HG02943 (cell line): Measurements from ENCODE around the gene KRTAP12-4.
"Not testable (repeated sequence)": the region's sequence is repeated elsewhere in the genome, so short reads cannot be mapped to it uniquely, and the experiment has no call there.

Experiments
- ATAC-seq: cut with Tn5 transposase; IDR thresholded peaks from one replicate; pipeline ENCODE4 v1.9.1; 2021; ENCODE audit warnings: mild to moderate bottlenecking, low read depth, moderate library complexity; ENCODE audit not compliant: unreplicated experiment

KRTAP12-4 gene, protein sequence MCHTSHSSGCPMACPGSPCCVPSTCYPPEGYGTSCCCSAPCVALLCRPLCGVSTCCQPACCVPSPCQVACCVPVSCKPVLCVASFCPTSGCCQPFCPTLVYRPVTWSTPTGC

DNA sequence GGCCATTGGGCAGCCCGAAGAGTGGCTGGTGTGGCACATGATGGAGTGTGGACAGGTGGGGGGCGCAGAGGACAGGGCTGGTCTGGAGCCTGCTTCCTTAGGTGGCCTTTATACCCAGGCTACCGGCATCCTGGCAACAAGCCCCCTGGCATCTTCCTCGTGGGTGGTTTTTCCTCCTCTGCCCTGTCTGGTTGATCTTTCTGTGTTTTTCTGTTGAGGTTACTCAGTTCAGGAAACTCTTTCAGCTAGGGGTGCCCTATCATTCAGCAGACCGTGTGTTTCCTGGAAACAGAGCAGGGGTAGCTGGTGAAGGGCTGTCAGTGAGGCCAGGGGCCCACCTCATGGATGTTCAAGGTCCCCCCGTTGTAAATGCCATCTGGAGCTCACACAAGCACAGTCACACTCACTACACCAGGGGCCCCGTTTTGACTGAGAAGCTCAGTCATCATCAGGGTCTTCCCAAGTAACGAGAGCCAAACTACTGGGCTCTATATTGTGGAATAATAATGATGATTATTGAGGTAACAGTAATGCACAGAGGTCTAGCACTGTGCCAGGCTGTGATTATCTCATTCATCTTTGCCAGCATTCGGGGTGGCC lies at the start of gene KRTAP12-4:
TSS of gene KRTAP12-4 (minus strand) at position 84 of the 600 bp plus-strand sequence. CDS start at position 39, 45 bp downstream.
- ATAC-seq: no peak

DNA sequence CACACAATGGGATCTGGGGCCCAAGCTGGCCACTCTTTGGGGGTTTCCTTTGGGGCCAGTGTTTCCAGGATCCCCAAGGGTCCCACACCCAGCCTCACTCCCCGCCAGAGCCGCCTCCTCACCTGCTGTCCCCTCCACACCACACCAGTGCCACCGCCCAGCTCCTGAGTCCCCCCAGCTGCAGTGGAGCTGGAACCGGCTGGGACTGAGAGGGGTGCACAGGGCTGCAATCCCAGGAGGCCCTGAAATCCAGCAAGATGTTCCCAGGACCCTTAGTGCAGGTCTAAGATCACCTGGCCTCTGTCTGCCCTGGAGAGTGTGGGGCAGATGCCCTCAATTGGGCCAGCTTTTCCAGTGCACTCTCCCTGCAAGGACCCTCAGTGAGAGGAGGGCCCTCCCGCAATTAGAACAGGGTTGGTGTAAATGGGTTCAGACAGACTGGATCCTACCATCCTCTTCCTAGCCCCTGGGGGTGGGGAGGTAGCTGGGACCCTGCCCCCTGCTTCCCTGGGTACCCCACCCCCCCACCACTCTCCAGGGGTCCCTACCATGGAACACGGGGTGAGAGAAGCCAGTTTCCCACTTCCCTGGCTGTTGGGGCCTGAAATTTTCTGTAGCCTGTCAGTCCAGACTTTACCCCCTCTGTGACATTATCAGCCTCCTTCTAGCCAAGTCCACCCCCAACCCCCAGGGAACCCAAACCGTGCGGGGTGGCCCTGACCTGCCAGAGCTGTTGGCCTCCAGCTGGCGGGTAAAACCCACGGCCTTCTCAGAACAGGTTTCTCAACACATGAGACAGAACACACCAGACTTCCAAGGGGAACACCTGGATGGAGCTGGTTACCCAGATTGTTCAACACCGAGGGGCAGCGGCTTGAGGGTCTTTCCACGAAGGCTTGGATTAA lies 49.5 kb upstream of the KRTAP12-4 start:
- no peak for ATAC-seq

DNA sequence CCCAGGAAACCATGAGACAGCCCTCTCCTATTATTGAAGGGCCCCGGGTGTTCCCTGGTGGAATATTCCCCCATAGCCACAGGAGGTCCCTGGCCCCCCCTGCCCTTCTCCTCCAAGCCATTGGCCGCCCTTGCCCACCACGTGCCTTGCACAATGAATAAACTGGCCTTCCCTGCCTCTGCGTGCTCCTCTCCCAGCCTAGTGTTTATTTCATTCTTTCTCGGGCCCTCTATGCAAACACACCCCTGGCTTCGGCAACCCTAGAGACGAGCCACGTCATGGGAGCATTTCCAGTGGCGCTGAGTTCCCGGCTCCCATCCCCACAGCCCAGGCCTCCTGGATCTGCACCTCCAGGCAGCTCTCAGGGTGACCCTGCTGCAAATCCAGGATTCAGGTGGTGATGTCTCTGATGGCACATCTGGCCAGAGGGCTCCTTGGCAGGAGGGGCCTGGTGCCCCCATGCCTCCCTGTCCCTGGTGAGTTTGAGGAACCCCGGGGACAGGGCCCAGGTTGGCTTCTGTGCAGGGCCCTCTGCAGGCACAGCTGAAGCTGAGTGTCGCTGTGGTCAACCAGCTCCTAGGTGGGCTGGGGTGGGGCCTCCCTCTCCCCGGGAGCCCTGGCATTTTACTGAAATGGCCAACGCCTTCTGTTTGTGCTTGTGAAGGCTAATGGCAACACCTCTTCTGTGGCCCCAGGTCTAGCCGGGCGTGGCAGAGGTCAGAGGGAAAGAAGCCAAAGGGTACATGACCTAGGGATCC lies 48.7 kb upstream of the KRTAP12-4 start:
- ATAC-seq: no peak

DNA sequence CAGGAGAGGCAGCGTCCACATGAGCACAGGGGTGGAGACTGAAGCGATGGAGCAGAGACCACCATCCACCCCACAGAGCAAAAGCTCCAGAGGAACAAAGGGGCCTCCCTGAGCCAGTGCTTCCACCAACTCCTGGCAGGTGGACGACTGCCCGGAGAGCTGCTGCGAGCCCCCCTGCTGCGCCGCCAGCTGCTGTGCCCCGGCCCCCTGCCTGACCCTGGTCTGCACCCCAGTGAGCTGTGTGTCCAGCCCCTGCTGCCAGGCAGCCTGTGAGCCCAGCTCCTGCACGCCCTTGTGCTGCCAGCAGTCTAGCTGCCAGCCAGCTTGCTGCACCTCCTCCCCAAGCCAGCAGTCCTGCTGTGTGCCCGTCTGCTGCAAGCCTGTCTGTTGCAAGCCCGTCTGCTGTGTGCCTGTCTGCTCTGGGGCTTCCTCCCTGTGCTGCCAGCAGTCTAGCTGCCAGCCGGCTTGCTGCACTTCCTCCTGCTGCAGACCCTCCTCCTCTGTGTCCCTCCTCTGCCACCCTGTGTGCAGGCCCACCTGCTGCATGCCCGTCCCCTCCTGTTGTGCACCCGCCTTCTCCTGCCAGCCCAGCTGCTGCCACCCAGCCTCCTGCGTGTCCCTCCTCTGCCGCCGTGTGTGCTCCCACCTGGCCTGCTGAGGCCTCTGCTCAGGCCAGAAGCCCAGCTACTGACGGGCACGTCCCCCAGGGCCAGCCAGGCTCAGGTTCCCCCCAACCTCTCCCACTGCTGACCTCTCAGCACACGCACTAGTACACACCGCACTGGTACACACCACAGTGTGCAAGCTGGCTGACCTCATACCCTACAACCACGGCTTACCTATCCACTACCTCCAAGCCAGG lies 47.9 kb upstream of the KRTAP12-4 start:
- ATAC-seq: no peak

DNA sequence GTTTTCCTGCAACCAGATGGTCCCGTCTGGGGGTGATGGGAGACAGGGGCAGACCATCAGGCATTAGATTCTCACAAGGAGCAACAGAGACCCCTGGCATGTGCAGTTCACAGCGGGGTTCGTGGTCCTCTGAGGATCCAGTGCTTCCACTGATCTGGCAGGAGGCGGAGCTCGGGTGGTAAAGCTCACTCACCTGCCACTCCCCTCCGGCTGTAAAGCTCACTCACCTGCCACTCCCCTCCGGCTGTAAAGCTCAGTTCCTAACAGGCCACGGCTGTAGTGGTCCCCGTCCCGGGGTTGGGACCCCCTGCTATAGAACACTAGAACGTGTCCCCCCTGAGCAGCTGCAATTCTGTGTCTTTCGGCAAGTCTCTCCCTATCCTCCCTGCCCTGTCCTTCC lies 47.1 kb upstream of the KRTAP12-4 start:
- ATAC-seq: no peak

DNA sequence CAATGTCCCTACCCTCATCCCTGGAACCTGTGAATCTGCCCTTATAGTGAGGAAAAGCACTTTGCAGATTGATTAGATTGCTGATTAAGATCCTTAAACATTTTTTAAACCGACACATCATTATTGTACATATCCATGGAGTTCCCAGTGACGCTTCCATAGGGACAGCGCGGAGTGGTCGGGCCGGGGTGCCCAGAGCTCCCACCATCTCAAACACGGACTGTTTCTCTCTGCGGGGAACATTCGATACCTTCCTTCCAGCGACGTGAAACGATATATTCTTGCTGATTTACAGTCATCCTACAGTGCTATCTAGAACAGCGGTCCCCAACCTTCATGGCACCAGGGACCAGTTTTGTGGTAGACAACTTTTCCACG lies 46.6 kb upstream of the KRTAP12-4 start:
- no peak for ATAC-seq

DNA sequence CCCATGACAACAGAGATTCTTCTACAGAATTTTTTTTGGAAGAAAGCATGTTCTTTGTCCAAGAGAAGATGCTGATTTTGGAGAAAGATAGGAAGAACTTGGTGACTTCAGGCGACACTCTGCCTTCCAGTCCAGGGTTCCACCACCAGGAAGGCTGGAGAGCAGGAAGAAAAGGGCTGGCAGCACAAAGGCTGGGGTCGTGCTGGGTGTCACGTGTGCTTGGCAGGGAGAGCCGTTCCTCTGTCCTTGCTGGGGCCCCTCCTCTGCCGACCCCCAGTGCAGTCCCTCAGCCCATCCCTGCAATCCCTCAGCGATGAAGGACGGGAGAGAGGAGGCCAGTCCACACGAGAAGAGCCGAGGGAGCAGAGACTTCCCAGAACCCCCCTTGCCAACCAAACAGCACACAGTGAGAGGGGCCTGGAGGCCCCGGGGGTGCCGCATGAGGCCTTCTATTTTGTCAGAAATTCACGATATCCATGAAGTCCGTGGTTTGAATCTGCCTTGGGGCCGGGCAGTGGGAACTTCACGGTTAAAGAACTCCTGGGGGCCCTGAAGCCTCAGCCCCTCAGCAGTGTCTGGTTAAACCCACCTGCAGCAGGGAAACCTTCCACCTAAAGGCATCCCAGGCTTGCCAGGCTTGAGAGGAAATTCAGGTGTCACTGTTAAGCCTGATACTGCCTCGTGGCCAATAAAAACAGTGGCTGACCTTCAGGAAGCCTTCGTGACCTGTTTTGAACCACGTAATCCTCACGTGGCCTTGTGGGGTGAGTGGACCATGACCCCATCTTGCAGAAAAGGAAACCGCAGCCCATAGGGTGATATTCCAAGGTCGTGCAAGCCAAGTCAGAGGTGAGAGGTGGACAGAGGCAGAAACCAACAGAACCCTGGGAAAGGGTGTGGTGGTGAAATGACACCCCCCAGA lies 45.9 kb upstream of the KRTAP12-4 start:
- ATAC-seq: no peak

DNA sequence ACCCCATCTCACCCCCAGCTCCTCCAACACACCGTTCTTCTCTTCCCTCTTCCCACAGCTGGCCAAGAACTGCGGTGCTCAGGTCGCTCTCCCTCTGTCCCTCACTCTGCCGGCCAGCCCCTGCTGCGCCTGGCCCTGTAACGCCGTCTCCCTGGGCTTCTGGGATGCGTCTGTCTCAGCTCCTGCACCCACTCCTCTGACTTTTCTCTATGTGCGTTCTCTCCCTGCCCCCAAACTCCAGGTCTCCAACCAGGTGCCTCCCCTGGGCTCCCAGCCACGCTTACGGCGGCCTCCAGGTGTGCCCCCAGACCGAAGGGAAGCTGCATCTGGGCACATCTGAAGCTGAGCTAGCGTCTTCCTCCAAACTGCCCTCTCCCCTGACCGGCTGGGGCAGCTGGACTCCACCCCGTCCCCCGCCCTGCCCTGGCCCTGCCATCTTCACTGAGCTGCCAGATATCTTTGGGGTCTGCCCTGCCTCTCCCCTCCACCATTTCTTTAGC lies 45.1 kb upstream of the KRTAP12-4 start:
- no peak for ATAC-seq

DNA sequence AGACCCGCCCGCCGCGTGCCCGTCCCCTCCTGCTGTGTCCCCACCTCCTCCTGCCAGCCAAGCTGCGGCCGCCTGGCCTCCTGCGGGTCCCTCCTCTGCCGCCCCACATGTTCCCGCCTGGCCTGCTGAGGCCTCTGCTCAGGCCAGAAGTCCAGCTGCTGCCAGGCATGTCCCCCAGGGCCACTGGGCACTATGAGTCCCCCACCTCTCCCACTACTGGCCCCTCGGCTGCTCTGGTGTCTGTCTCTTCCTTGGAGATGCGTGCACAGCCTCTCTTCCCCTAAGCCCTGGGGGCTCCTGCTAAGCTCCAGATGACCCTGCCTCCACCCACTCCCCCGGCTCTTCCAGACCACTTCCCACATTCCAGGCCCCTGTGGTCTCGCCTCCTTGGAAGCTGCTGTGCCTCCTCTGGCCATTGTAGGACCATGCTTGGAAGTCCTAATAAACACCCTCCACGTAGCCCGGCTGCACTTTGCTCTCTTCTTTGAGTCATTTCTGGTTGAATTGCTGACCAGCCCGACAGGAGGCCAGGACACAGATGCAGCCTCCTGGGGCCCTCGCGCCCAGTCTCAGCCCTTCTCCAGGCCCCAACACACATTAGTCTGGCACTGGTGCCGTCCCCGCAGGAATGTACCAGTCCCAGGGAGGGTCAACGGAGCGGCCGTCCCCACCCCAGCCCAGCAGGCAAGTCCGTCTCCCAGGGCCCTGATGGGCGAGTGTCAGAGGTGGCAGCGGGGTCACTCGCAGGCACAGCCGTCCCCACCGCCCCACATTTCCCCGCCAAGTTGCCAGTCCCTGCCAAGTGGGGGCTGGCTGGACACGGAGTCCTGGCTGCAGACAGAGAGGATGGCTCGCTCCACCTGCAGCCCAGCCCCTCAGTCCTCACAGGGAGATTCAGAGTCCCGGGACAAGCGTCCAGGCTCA lies 43.6 kb upstream of the KRTAP12-4 start:
- no peak for ATAC-seq

DNA sequence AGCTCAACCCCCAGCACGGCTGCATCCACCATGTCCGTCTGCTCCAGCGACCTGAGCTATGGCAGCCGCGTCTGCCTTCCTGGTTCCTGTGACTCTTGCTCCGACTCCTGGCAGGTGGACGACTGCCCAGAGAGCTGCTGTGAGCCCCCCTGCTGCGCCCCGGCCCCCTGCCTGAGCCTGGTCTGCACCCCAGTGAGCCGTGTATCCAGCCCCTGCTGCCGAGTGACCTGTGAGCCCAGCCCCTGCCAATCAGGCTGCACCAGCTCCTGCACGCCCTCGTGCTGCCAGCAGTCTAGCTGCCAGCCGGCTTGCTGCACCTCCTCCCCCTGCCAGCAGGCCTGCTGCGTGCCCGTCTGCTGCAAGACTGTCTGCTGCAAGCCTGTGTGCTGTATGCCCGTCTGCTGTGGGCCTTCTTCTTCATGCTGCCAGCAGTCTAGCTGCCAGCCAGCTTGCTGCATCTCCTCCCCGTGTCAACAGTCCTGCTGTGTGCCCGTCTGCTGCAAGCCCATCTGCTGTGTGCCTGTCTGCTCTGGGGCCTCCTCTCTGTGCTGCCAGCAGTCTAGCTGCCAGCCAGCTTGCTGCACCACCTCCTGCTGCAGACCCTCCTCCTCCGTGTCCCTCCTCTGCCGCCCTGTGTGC lies 42.8 kb upstream of the KRTAP12-4 start, which contains the start of gene KRTAP10-12:
TSS of gene KRTAP10-12 (plus strand) at position 1 of the 639 bp plus-strand sequence. CDS start at position 31, 30 bp downstream.
- ATAC-seq: not testable (repeated sequence)

DNA sequence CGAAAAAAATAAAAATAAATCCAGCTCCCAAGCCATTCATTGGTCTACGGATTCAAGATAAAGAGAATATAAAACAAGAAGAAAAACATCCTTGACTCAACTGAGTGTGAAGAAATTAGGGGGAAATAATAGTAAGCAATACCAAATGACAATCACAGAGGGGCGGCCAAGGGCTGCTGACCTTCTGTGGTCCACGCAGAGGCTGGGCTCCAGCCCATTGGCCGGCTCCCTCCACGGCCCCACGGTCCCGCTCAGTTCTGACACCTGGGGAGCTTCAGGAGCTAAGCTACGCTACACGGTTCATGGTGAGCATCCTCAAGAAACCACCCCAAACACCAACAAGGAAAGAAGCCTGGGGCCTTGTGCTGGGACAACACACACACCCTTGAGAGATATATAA lies 42.1 kb upstream of the KRTAP12-4 start:
- no peak for ATAC-seq

DNA sequence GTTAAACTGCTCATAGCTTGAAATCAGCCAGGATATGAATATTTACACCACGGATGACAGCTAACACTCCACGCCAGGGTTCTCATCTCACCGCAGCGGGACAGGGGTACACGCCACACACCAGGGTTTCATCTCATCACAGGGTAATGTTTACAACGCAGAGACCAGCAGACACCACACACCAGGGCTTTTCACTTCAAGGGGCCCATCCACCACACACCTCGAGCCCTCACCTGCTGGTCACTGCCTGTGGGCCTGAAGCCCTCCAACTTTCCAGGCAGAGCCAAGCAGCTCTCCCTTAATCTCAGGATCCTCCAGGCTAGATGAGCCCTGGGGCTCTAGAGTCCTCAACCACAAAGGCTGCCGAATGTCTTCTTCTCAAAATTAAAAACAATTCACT lies 41.2 kb upstream of the KRTAP12-4 start:
- no peak for ATAC-seq

DNA sequence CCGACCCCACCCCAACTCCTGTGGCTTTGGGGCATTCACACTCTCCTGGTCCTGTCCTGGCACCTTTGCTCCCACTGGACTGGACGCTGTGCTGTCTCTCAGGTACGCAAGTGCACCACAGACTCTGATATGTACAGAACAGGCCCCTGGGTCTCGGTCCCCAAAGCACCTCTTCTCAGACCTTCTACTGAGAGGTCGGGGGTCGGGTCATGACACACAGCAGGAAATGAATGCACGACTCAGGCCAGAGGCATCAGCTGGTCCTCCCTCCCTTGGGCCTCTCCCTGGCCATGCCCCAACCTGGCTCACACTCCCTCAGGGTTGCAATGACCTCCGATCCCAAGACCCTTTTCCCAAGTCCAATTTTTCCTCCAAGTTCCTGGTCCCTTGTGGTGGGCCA lies 40.7 kb upstream of the KRTAP12-4 start:
- ATAC-seq: no peak

DNA sequence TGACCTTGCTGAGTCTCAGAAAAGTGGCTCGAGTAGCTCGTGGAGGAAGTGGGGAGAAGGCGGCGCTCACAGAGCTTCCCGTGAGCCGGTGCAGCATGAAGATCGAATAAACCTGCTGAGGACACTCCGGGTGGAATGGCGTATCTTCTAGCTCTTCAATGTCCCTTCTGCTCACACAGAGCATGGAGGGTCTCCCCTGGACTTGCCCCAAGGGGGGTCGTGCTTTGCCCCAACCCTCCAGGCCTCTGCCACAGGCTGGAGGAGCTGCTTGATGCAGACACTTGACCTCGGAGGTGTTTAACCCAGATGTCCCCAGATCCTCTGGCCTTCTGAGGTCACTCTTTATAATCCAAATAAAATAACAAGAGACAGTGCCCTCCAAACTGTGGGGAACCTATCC lies 40.3 kb upstream of the KRTAP12-4 start:
- no peak for ATAC-seq

DNA sequence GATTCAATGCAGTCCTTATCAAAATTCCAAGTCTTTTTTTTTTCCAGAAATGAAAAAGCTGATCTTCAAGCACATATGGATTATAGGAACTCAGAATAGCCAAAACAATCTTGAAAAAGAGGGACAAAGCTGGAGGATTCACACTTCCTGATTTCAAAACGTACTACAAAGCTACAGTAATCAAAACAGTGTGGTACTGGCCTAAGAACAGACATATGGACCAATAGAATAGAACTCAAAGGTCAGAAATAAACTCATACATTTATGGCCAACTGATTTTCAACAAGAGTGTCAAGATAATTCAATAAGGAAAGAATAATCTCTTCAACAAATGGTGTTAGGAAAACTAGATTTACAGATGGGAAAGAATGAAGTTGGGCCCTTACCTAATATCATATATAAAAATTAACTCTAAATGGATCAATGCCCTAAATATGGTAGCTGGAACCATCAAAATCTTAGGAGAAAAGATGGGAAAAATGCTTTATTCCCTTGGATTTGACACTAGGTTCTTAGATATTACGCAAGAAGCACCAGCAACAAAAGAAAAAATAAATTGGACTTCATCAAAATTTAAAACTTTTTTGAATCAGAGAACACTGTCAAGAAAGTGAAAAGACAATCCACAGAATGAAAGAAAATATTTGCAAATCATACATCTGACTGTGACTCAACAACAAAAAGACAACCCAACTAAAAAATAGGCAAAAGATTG lies 38.5 kb upstream of the KRTAP12-4 start:
- ATAC-seq: no peak

DNA sequence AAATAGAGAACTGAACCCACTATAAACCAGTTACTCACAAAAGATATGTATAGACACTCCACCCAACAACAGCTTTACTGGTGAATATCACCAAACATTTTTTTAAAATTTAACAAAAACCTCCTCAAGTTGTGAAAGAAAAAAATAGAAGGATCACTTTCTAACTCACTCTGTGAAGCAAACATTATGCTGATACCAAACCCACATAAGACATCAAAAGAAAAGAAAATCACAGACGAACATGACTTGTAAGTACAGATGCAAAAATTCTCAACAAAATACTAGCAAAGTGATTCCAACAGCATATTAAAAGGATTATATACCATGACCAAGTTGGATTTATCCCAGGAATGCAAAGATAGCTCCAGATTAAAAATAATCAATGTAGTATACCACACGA lies 37.2 kb upstream of the KRTAP12-4 start:
- ATAC-seq: no peak

DNA sequence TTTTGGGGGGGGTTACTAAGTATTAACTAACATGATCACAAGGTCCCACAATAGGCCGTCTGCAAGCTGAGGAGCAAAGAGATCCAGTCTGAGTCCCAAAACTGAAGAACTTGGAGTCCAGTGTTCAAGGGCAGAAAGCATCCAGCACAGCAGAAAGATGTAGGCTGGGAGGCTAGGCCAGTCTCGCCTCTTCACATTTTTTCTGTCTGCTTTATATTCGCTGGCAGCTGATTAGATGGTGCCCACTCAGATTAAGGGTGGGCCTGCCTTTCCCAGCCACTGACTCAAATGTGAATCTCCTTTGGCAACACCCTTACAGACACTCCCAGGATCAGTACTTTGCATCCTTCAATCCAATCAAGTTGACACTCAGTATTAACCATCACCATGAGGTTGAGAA lies 35.3 kb upstream of the KRTAP12-4 start:
- ATAC-seq: not testable (repeated sequence)
